ENCODE results near the gene SDK2.

DNA sequence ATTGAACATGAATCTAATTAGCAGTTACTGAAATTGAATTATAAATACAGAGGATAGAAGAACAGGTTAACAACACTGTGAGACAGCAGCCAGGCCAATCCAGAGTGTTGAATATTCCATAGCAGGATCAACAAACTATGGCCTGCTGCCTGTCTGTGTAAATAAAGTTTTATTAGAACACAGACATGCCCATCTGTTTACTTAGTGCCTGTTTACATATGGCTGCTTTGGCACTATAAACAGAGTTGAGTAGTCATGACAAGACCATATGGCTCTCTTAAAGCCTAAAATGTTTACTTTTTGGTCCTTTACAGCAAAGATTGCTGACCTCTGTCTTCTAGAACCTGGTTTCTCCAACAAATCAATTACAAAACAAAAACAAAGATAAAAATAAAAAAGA lies 217.0 kb downstream of the SDK2 start:
- TF ChIP-seq, protein P1, sequence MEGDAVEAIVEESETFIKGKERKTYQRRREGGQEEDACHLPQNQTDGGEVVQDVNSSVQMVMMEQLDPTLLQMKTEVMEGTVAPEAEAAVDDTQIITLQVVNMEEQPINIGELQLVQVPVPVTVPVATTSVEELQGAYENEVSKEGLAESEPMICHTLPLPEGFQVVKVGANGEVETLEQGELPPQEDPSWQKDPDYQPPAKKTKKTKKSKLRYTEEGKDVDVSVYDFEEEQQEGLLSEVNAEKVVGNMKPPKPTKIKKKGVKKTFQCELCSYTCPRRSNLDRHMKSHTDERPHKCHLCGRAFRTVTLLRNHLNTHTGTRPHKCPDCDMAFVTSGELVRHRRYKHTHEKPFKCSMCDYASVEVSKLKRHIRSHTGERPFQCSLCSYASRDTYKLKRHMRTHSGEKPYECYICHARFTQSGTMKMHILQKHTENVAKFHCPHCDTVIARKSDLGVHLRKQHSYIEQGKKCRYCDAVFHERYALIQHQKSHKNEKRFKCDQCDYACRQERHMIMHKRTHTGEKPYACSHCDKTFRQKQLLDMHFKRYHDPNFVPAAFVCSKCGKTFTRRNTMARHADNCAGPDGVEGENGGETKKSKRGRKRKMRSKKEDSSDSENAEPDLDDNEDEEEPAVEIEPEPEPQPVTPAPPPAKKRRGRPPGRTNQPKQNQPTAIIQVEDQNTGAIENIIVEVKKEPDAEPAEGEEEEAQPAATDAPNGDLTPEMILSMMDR (IDR thresholded peaks at IDR 0.05), result no peak
- TF ChIP-seq POLR2A (IDR thresholded peaks at IDR 0.05), result no peak
